IMR-90 (cell line): ENCODE measurements around the gene HARS1.
"Not testable (repeated sequence)": the region's sequence is repeated elsewhere in the genome, so short reads cannot be mapped to it uniquely, and the experiment has no call there.

Source experiments
- MAFK ChIP-seq: IDR thresholded peaks from 2 replicates; pipeline ENCODE4 v1.6.1; 2012; ENCODE audit warnings: low read depth, low read length, improper control_type of control experiment
- MAZ ChIP-seq: IDR thresholded peaks from 2 replicates; pipeline ENCODE4 v1.6.1; 2012; ENCODE audit warnings: low read depth, mild to moderate bottlenecking, low read length, improper control_type of control experiment, moderate library complexity, borderline replicate concordance
- MXI1 ChIP-seq: IDR thresholded peaks from 2 replicates; pipeline ENCODE4 v1.6.1; 2012; ENCODE audit warnings: low read depth, mild to moderate bottlenecking, low read length, moderate library complexity, borderline replicate concordance
- POLR2A ChIP-seq: IDR thresholded peaks from 2 replicates; pipeline ENCODE4 v1.6.1; 2012; ENCODE audit warnings: mild to moderate bottlenecking, low read depth, low read length
- USF2 ChIP-seq: fragments of 150-350 bp; IDR thresholded peaks from 2 replicates; pipeline ENCODE4 v1.6.1; 2017; ENCODE audit warnings: mild to moderate bottlenecking, antibody characterized with exemption, low read length, low read depth
- TF ChIP-seq, protein P1 (sequence below): conservative IDR thresholded peaks from 2 replicates; pipeline ENCODE4 v1.5.1; 2012; ENCODE audit warnings: mild to moderate bottlenecking, low read depth, low read length, improper control_type of control experiment

GRCh38 chr5:140660371-140660770, 30.8 kb downstream of the HARS1 start:
- TF ChIP-seq, protein P1, sequence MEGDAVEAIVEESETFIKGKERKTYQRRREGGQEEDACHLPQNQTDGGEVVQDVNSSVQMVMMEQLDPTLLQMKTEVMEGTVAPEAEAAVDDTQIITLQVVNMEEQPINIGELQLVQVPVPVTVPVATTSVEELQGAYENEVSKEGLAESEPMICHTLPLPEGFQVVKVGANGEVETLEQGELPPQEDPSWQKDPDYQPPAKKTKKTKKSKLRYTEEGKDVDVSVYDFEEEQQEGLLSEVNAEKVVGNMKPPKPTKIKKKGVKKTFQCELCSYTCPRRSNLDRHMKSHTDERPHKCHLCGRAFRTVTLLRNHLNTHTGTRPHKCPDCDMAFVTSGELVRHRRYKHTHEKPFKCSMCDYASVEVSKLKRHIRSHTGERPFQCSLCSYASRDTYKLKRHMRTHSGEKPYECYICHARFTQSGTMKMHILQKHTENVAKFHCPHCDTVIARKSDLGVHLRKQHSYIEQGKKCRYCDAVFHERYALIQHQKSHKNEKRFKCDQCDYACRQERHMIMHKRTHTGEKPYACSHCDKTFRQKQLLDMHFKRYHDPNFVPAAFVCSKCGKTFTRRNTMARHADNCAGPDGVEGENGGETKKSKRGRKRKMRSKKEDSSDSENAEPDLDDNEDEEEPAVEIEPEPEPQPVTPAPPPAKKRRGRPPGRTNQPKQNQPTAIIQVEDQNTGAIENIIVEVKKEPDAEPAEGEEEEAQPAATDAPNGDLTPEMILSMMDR, result not testable (repeated sequence)
- TF ChIP-seq MXI1, USF2, MAZ, POLR2A, MAFK: not testable (repeated sequence)
